H7 (cell line): ENCODE data around the gene ATP11A. TPM values are rescaled to one million over a fixed set of nuclear protein-coding genes. Genes with fewer than 3 reads are reported as not detected.

Experiments used
- DNase-seq: peaks from one replicate; pipeline ENCODE4 v3.0.0; 2012
- H3K27me3 ChIP-seq: 2 replicates; pipeline ENCODE4 v1.6.0; 2011; ENCODE audit warnings: mild to moderate bottlenecking, low read length; ENCODE audit not compliant: control insufficient read depth, insufficient read depth
- H3K36me3 ChIP-seq: replicated peaks from 2 replicates; pipeline ENCODE4 v1.5.1; 2011; ENCODE audit warnings: low read length; ENCODE audit not compliant: control insufficient read depth, insufficient read depth
- H3K4me3 ChIP-seq: 2 replicates; pipeline ENCODE4 v1.5.1; 2011; ENCODE audit warnings: low read depth, mild to moderate bottlenecking, control low read depth, low read length, moderate library complexity; ENCODE audit not compliant: insufficient read depth
- total RNA-seq: library from RNA; depleted of rRNA; stranded (reverse); fragments of >200 nt; shearing (Covaris generic); gene quantifications from 2 replicates; pipeline ENCODE4 v1.2.3, GENCODE V29; 2014

Gene ATP11A
- total RNA-seq, 1 experiment from 2014 or later = 9.9 TPM

DNA sequence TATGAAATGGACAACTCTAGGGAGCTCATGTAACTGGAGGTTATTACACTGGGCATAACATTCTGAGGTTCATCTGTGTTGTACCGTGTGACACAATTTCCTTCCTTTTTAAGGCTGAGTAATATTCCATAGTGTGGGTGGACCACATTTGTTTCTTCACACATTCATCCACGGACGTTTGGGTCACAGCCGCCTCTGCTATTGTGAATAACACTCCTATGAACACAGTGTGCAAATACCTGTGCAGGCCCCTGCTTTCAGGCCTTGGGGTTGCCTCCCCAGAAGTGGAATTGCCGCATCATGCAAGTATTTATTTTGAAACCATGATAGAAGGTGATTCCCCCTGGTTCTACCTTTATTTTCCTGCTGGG, 215.8 kb downstream of the ATP11A start:
- Histone ChIP-seq H3K36me3 (0 out of 2 replicates have a peak, but pooled peaks cover 1% of the 10 kb centered on the region), H3K27me3 (no peaks in the 10 kb centered on the region), H3K4me3 (no peak overlapping the region)
- no peak for DNase-seq

DNA sequence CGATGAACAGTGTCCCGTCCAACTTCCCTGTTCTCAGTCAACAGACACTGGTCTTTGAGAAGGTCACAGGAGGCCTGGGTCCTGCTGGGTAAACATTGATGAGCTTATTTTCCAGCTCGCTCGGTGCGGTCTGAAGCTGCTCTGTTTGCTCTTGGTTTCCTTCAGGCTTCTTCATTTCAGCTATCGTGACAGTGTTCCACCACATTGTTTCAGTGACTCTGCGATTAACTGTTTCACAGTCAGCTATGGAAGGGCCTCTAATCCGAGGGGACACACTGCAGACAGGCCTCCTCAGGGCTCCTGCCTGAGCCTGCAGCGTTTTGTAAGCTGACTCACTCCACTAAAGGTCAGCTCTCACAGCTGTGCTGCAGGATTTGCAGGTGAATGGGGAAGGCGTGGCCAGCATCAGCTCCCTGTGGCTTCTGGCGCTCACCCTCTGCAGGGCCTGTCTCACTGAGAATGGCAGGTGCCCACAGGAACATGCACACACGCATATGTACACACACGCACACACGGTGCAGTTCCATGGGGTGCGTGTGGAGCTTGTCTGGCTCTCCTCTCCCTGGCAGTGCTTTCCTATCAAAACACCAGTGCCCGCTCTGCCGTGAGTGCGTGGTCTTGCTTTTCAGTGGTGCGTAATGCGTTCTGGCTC, 216.3 kb downstream of the ATP11A start:
- H3K4me3 ChIP-seq = no peak overlapping the region
- peak; percentile 92 for DNase-seq
- 0 out of 2 replicates have a peak, but pooled peaks cover 1% of the 10 kb centered on the region for H3K36me3 ChIP-seq
- H3K27me3 ChIP-seq = no peaks in the 10 kb centered on the region

DNA sequence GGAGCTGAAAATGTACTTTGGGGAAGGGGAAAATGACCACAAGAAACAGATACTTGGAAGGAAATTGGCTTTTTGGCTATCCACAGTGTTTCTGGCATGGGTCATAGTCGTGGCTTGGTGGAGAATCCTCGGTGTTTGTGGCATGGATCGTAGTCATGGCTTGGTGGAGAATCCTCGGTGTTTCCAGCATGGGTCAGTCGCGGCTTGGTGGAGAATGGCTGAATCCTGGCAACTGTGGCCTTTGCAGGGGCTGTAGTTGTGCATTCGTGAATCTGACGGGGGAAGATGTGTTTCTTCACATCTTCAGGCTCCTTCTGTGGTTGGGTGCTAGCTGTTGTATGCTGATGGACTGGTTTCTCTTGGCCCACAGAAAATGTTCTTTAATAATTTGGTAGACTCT, 217.4 kb downstream of the ATP11A start:
- Histone ChIP-seq H3K36me3 (0 out of 2 replicates have a peak, but pooled peaks cover 1% of the 10 kb centered on the region), H3K27me3 (no peaks in the 10 kb centered on the region), H3K4me3 (no peak overlapping the region)

GRCh38 chr13:112907871-112908331, 218.1 kb downstream of the ATP11A start:
- Histone ChIP-seq H3K27me3 (no peaks in the 10 kb centered on the region), H3K4me3 (no peak overlapping the region), H3K36me3 (0 out of 2 replicates have a peak, but pooled peaks cover 1% of the 10 kb centered on the region)
- DNase-seq = no peak

More for the DNA sequence above, 217.4 kb downstream of the ATP11A start:
- DNase-seq = no peak

GRCh38 chr13:112908342-112908741, 218.5 kb downstream of the ATP11A start:
- no peak for DNase-seq
- H3K27me3 ChIP-seq = no peaks in the 10 kb centered on the region
- 0 out of 2 replicates have a peak, but pooled peaks cover 1% of the 10 kb centered on the region for H3K36me3 ChIP-seq
- H3K4me3 ChIP-seq = no peak overlapping the region

DNA sequence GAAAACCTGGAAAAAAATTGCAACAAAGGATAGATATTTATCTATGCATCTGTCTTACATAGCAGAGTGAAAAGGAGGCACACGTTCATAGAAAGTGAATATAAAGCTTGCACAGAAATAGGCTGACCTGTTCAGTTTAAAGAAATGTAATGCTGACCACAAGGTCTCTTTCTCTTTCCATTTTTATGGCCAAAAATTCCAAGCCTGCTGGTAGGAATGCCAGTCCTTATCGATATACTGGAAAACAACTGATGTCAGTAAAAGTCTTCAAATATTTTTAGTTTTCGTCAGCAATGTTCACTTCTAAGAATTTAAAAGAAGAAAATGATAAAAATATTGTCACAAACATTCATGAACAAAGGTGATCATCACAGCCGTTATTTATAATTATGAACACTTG, 220.2 kb downstream of the ATP11A start:
- H3K4me3 ChIP-seq = no peak overlapping the region
- H3K36me3 ChIP-seq = no peaks in the 10 kb centered on the region
- no peaks in the 10 kb centered on the region for H3K27me3 ChIP-seq
- no peak for DNase-seq

GRCh38 chr13:112910616-112911280, 220.9 kb downstream of the ATP11A start:
- DNase-seq = peak; percentile 68
- no peak overlapping the region for H3K4me3 ChIP-seq
- no peaks in the 10 kb centered on the region for H3K36me3 ChIP-seq

DNA sequence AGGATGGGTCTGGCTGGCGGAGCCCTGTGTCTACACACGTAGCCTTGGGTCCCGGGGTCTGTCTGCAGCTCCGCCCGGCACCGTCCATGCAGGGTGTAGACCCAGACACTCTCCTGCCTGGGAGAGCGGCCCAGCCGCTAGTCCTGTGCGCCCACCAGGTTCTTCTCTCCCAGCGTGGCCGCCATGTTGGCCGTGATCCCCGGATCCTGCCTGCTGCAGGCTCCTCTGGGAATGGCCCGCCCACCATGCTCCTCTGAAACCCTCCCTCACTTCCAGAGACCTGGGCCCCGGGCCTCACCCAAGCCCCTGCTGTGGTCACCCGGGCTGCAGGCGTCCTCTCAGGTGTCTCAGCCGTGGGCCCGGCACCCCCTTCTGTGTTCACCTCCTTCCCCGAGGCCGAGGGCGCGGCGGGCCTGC, 221.5 kb downstream of the ATP11A start:
- H3K27me3 ChIP-seq = no peaks in the 10 kb centered on the region
- no peak overlapping the region for H3K4me3 ChIP-seq
- DNase-seq = peak; percentile 57
- no peaks in the 10 kb centered on the region for H3K36me3 ChIP-seq

More at GRCh38 chr13:112910616-112911280, 220.9 kb downstream of the ATP11A start:
- no peaks in the 10 kb centered on the region for H3K27me3 ChIP-seq

DNA sequence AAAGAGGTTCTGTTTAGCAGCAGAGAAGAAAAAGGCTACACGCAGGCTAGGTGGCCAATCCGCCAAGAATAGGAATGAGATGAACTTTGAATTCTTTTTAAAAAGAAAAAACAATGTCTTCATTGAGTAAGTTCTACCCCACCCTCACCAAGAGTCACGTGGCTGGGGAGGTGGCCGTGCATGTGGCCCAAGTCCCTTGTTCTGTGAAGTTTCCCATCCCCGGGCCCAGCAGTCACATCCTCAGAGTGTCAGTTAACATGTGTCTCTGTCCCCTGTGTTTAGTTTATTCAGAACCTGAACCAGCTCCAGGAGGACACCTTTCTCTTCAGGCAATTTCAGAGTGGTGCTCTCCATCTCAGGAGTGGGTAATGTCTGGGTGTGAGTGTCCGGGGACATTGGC, 222.0 kb downstream of the ATP11A start:
- H3K36me3 ChIP-seq = no peaks in the 10 kb centered on the region
- no peak overlapping the region for H3K4me3 ChIP-seq
- no peak for DNase-seq
- no peaks in the 10 kb centered on the region for H3K27me3 ChIP-seq

DNA sequence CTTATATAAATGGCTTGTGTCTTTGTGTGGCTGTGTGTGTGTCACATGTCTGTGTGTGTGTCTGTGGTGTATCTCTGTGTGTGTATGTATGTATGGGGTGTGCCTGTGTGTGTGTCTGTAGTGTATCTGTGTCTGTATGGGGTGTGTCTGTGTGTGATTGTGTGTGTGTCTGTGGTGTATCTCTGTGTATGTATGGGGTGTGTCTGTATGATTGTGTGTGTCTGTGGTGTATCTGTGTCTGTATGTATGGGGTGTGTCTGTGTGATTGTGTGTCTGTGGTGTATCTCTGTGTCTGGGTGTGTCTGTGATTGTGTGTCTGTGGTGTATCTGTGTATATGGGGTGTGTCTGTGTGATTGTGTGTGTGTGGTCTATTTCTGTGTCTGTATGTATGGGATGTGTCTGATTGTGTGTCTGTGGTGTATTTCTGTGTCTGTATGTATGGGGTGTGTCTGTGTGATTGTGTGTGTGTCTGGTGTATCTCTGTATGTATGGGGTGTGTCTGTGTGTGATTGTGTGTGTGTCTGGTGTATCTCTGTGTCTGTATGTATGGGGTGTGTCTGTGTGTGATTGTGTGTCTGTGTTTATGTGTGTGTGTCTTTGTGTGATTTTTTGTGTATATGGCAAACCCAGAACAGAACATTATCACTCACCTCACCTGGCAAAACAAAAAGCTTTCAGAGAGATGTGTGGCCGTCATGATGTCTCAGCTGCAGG, 223.0 kb downstream of the ATP11A start:
- Histone ChIP-seq H3K4me3 (no peak overlapping the region), H3K27me3 (no peaks in the 10 kb centered on the region), H3K36me3 (no peaks in the 10 kb centered on the region)
- no peak for DNase-seq

DNA sequence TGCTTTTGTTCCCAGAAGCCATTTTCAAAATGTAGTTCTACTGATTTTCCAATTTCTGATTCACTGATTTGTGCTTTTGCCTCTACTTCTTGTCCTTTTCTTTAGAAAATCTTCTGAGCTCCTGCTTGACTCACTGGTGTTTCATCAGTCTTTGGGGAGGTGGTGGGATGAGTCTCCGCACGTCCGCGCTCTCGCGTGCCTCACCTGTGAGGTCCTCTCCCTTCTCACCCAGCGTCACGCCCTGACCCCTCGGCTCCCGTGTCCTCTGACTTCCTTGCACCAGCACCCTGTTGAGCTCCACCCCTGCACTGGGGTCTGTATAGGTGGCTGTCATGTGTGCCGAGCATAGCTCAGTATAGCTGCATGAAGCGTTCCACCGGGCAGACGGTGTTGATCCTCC, 226.5 kb downstream of the ATP11A start:
- DNase-seq = peak; percentile 30
- Histone ChIP-seq H3K27me3 (no peaks in the 10 kb centered on the region), H3K36me3 (no peaks in the 10 kb centered on the region)

GRCh38 chr13:112917056-112917664, 227.3 kb downstream of the ATP11A start:
- Histone ChIP-seq H3K4me3 (no peak overlapping the region), H3K27me3 (no peaks in the 10 kb centered on the region), H3K36me3 (no peaks in the 10 kb centered on the region)
- DNase-seq = peak; percentile 62

More for the DNA sequence above, 226.5 kb downstream of the ATP11A start:
- no peak overlapping the region for H3K4me3 ChIP-seq

DNA sequence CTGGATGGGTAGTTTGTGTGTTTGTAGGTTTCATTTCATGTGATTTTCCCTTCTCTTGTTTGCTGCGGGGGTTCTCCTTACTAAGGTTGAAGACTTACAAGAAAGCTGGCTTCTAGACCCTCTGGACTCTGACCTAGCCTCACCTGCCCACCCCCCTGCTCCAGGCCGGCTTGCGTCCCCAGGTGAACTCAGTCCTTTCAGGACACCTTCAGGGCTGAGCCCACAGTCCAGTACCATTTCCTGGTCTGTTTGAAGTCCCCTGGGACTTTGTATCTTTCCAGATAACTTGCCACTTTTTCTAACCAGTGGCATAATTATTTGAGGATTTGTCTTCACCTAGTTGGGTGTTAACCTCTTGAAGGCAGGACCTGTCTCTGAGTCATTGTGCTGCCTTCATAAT, 227.9 kb downstream of the ATP11A start:
- Histone ChIP-seq H3K27me3 (no peaks in the 10 kb centered on the region), H3K36me3 (no peaks in the 10 kb centered on the region), H3K4me3 (no peak overlapping the region)
- DNase-seq = no peak

- no peak overlapping the region for H3K4me3 ChIP-seq
- H3K27me3 ChIP-seq = no peaks in the 10 kb centered on the region
- peak; percentile 39 for DNase-seq
- no peaks in the 10 kb centered on the region for H3K36me3 ChIP-seq
Measured at GRCh38 chr13:112918266-112918665, 228.4 kb downstream of the ATP11A start.
